Measurements from ENCODE around the gene LRP1B.
"Not testable (repeated sequence)": the region's sequence is repeated elsewhere in the genome, so short reads cannot be mapped to it uniquely, and the experiment has no call there.

LRP1B gene

GRCh38 chr2:140351692-140352091, 1779.1 kb downstream of the LRP1B start:
- DNase-seq (ENCODE audit: low read depth in 2 of 2): no peak

DNA sequence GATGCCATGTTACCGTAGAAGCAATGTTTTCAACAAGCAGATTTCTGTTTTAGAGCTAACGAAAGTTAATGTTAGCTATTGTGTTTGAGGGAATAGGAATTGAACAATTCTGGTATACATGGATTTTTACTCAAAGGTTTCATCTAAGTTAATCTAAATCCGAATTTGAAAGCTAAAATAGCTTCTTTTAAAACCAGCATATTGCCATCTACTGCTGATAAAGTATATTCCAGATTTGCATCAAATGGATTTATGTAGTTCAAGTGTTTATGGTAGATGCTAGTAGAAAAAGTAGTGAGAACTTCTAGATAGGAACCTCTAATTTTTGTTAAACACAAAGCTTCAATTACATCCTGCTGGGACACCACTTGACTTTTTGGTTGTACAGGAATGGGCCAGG, 1781.1 kb downstream of the LRP1B start:
- no peak for DNase-seq (ENCODE audit: low read depth in 2 of 2)

GRCh38 chr2:140348826-140349225, 1782.0 kb downstream of the LRP1B start:
- no peak for DNase-seq (ENCODE audit: low read depth in 2 of 2)

GRCh38 chr2:140344838-140345237, 1786.0 kb downstream of the LRP1B start:
- no peak for DNase-seq (ENCODE audit: low read depth in 2 of 2)

GRCh38 chr2:140344266-140344665, 1786.5 kb downstream of the LRP1B start:
- DNase-seq (ENCODE audit: low read depth in 2 of 2): not testable (repeated sequence)

DNA sequence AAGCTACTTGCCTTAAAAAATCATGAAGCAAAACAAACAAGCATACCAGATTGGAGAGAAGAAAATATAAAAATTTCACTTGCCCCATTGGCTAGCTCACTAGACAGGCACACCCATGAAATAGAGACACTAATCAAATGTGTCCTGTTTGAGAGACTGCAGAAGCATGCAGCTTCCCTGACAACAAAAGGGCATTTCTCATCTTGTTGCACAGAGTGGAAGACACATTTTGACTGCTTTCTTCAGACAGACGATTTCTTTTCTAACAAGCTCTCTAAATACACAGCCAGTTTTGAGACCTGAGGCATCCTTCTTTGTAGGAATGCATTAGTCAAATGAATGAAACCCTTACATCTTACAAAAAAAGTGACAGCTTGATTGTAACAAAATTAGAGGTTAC, 1792.0 kb downstream of the LRP1B start:
- DNase-seq (ENCODE audit: low read depth in 2 of 2): no peak

- DNase-seq (ENCODE audit: low read depth in 2 of 2): no peak
Measured at GRCh38 chr2:140337061-140337460, 1793.8 kb downstream of the LRP1B start.

DNA sequence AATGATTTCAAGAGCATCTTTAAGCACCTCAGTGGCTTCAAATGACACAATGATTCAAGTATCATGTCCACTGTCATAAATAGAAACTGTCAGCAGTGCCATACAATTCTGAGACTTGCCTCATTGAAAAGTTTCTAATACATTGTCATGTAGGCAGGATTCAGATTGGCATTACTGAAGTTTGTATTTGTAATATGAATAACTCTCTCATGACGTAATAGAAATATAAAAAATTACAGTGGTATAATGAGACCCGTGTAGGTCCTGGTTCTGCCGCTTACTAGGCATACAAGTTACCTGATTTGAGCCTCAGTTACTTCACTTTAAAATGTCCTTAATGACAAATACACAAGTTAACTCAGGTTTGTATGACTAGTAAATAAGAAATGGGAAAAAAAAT, 1814.5 kb downstream of the LRP1B start:
- no peak for DNase-seq (ENCODE audit: low read depth in 2 of 2)

DNA sequence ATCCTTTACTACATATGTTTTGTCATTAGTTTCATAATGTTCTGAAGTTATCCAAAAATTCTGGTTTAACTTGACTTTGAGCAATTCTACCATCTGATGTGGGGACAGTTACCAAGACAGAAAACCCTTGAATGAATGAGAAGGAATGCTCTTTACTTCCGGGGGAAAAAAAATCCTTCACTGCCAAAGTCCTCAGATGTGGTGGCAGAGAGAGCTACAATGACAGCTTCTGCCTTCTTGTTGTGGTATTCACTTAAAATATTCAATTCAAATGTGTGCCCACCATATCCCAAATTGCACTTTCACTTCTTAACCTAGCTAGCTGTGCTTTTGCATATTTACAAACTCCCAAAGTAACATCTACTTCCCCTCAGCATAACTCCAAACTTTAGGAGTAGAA, 1818.9 kb downstream of the LRP1B start:
- DNase-seq (ENCODE audit: low read depth in 2 of 2): no peak

- DNase-seq (ENCODE audit: low read depth in 2 of 2): no peak
Measured at GRCh38 chr2:140308706-140309105, 1822.1 kb downstream of the LRP1B start.

DNA sequence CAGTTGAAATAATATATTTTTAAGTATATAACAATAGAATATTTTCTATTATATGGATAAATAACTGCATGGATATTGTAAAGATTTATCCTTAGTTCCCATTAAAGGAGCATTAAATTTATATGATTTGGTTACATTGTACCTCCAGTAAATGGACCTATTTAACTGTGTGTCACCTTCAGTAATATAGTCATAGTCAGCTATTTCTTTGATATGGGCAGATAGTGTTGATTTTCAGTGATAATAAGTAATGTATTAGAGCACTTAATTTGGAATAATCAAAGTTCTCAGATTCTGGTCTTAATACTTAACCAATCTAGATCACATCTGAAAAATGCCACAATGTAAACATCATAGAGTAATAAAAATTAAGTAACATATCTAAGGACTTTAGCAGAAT, 1823.3 kb downstream of the LRP1B start:
- DNase-seq (ENCODE audit: low read depth in 2 of 2): no peak

DNA sequence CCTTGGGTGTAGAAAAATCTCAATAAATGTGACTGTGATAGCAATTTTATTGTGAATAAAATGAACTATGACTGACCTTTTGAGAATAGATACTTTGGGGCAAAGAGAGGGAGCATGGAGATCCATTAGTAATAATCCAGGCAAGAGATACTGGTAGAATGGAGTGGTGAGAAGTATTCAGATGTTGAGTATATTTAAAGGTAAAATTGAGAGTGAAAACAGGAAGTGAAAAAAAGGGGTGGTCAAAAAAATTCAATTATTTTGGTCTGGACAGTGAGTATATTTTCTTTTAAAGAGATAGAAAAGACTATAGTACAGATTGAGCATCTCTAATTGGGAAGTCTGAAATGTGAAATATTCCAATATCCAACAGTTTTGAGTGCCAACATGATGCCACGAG, 1835.0 kb downstream of the LRP1B start:
- DNase-seq (ENCODE audit: low read depth in 2 of 2): no peak

- DNase-seq (ENCODE audit: low read depth in 2 of 2): no peak
Measured at GRCh38 chr2:140288726-140289125, 1842.1 kb downstream of the LRP1B start.

GRCh38 chr2:140288213-140288612, 1842.6 kb downstream of the LRP1B start:
- DNase-seq (ENCODE audit: low read depth in 2 of 2): no peak

- no peak for DNase-seq (ENCODE audit: low read depth in 2 of 2)
Measured at GRCh38 chr2:140286377-140286776, 1844.4 kb downstream of the LRP1B start.

DNA sequence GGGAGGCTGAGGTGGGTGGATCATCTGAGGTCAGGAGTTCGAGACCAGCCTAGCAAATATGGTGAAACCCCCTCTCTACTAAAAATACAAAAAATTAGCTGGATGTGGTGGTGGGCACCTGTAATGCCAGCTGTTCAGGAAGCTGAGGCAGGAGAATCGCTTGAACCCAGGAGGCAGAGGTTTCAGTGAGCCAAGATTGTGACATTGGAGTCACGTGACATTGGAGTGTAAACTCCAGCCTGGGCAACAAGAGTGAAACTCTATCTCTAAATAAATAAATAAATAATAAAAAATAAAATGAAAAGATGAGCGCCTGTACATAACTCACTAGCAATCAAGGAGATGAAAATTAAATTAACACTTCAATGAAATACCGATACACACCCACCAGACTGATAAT, 1853.5 kb downstream of the LRP1B start:
- not testable (repeated sequence) for DNase-seq (ENCODE audit: low read depth in 2 of 2)

DNA sequence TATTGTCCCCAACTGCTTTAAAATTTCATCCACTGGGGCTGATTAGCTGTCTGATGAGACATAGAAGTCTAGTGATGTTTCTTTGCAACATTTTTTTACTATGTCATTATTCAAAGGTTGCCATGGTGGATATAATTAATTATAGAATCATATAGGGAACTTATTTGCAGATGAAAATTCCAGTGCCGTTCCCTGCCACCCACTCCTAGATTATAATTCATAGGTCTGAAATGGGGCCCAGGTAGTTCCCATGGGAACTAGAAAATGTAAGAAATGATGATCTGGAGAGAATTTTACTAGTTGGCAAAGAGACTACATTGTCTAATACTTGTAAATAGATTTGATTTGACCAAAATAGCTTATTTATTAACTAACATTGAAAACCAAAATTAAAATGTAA, 1854.2 kb downstream of the LRP1B start:
- no peak for DNase-seq (ENCODE audit: low read depth in 2 of 2)

GRCh38 chr2:140275427-140275826, 1855.4 kb downstream of the LRP1B start:
- no peak for DNase-seq (ENCODE audit: low read depth in 2 of 2)

GRCh38 chr2:140274891-140275290, 1855.9 kb downstream of the LRP1B start:
- DNase-seq (ENCODE audit: low read depth in 2 of 2): no peak

GRCh38 chr2:140273958-140274357, 1856.9 kb downstream of the LRP1B start:
- DNase-seq (ENCODE audit: low read depth in 2 of 2): no peak

DNA sequence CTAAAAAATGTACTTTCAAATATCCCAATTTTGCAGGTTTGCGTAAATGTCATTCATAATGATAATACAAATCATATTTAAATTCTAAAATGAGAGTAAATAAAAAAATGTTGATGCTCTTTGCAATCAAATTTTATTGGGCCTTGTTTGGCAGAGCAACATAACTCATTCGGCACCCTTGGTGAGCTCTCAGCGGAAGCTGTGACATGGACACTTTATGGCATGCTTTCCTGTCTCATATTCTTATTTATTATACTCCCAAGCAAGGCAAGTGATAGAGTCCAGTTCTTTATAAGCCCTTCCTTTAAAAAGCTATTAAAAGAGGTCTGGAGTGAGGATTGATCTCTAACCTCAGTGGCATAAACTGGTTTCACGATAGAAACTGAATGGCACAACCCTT, 1857.4 kb downstream of the LRP1B start:
- DNase-seq (ENCODE audit: low read depth in 2 of 2): no peak

- no peak for DNase-seq (ENCODE audit: low read depth in 2 of 2)
Measured at GRCh38 chr2:140270224-140270623, 1860.6 kb downstream of the LRP1B start.

- DNase-seq (ENCODE audit: low read depth in 2 of 2): no peak
Measured at GRCh38 chr2:140269000-140269399, 1861.8 kb downstream of the LRP1B start.

GRCh38 chr2:140262908-140263307, 1867.9 kb downstream of the LRP1B start:
- DNase-seq (ENCODE audit: low read depth in 2 of 2): no peak
